PC-9 (cell line): Measurements from ENCODE around the gene BCR.

Experiments used
- EZH2 ChIP-seq: fragments of 200-600 bp; sonication (generic); IDR thresholded peaks from 2 replicates; pipeline ENCODE4 v1.8.0; 2017; ENCODE audit warnings: antibody characterized with exemption, low read depth
- TF ChIP-seq, protein P1 (sequence below): fragments of 200-600 bp; sonication (generic); conservative IDR thresholded peaks from 2 replicates; pipeline ENCODE4 v1.6.1; 2017; ENCODE audit warnings: mixed run types, antibody characterized with exemption, mild to moderate bottlenecking, moderate library complexity

- TF ChIP-seq, protein P1, sequence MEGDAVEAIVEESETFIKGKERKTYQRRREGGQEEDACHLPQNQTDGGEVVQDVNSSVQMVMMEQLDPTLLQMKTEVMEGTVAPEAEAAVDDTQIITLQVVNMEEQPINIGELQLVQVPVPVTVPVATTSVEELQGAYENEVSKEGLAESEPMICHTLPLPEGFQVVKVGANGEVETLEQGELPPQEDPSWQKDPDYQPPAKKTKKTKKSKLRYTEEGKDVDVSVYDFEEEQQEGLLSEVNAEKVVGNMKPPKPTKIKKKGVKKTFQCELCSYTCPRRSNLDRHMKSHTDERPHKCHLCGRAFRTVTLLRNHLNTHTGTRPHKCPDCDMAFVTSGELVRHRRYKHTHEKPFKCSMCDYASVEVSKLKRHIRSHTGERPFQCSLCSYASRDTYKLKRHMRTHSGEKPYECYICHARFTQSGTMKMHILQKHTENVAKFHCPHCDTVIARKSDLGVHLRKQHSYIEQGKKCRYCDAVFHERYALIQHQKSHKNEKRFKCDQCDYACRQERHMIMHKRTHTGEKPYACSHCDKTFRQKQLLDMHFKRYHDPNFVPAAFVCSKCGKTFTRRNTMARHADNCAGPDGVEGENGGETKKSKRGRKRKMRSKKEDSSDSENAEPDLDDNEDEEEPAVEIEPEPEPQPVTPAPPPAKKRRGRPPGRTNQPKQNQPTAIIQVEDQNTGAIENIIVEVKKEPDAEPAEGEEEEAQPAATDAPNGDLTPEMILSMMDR: no peak
- TF ChIP-seq EZH2: no peak
Observed at GRCh38 chr22:23361676-23362075, 181.4 kb downstream of the BCR start.
